Renal cortex interstitium (tissue), 11 donors: ENCODE measurements around the gene ABLIM3. TPM values are rescaled to one million over a fixed set of nuclear protein-coding genes. Genes with fewer than 3 reads are reported as not detected.

Experiments used
- DNase-seq, 11 donors: peaks; one replicate each; pipeline ENCODE4 v3.0.0-alpha.2; 2013; ENCODE audit warnings: low read depth in 9 of 11, low spot score in 4 of 11; ENCODE audit errors: extremely low read depth in 1 of 11
- polyA plus RNA-seq, 3 donors: library from polyadenylated mRNA; unstranded; fragments of 120-200 nt; gene quantifications; one replicate each; pipeline ENCODE4 v1.2.1, GENCODE V29; 2013; ENCODE audit not compliant: insufficient read length in 3 of 3

Gene ABLIM3
- polyA plus RNA-seq, 3 donors = 0.91 to 1.3 (median 1.3) TPM

- no peak for DNase-seq
These were observed 11.0 kb upstream of the ABLIM3 start for GRCh38 chr5:149130121-149130914.

- no peak for DNase-seq
These were observed 8.8 kb upstream of the ABLIM3 start for GRCh38 chr5:149132474-149132873.

- DNase-seq = no peak
These were observed 7.2 kb upstream of the ABLIM3 start for GRCh38 chr5:149133795-149134777.

GRCh38 chr5:149134778-149135500 lies 6.4 kb upstream of the ABLIM3 start:
- no peak for DNase-seq

GRCh38 chr5:149135536-149136201 lies 5.6 kb upstream of the ABLIM3 start:
- no peak for DNase-seq

GRCh38 chr5:149138182-149138923 lies 2.9 kb upstream of the ABLIM3 start:
- no peak for DNase-seq

- DNase-seq = no peak
These were observed 893 bp upstream of the ABLIM3 start for GRCh38 chr5:149140197-149141002.

- peak in 1 of 11 donors; percentile 15 for DNase-seq
These were observed 911 bp downstream of the ABLIM3 start for GRCh38 chr5:149141957-149142851.

- DNase-seq = no peak
These were observed 2.2 kb downstream of the ABLIM3 start for GRCh38 chr5:149143470-149143869.

- no peak for DNase-seq
These were observed 3.3 kb downstream of the ABLIM3 start for GRCh38 chr5:149144637-149145036.

- no peak for DNase-seq
These were observed 3.8 kb downstream of the ABLIM3 start for GRCh38 chr5:149145138-149145537.

- no peak for DNase-seq
These were observed 6.4 kb downstream of the ABLIM3 start for GRCh38 chr5:149147676-149148075.

GRCh38 chr5:149149942-149150341 lies 8.6 kb downstream of the ABLIM3 start:
- DNase-seq = no peak

- no peak for DNase-seq
These were observed 9.2 kb downstream of the ABLIM3 start for GRCh38 chr5:149150457-149150856.

GRCh38 chr5:149151717-149152116 lies 10.4 kb downstream of the ABLIM3 start:
- no peak for DNase-seq

GRCh38 chr5:149152317-149152746 lies 11.0 kb downstream of the ABLIM3 start:
- no peak for DNase-seq
